NCI-H2196 (cell line): ENCODE results near the gene ZNF805.
A peak's percentile ranks its signal among the peaks of the same experiment; 100 is the strongest.
"Not testable (repeated sequence)": the region's sequence is repeated elsewhere in the genome, so short reads cannot be mapped to it uniquely, and the experiment has no call there.

ENCODE experiments used
- DNase-seq: peaks from one replicate; lab custom pipeline; 2025; ENCODE audit not compliant: unreplicated experiment; lab: John Stamatoyannopoulos, UW

ZNF805 gene

GRCh38 chr19:57267291-57267690, 26.9 kb downstream of the ZNF805 start:
- no peak for DNase-seq

- DNase-seq: no peak
Observed at GRCh38 chr19:57269515-57270250, 29.3 kb downstream of the ZNF805 start.

GRCh38 chr19:57271280-57271679, 30.8 kb downstream of the ZNF805 start:
- no peak for DNase-seq

- DNase-seq: no peak
Observed at GRCh38 chr19:57273014-57273413, 32.6 kb downstream of the ZNF805 start.

GRCh38 chr19:57276430-57276829, 36.0 kb downstream of the ZNF805 start:
- DNase-seq: no peak

GRCh38 chr19:57278481-57278880, 38.0 kb downstream of the ZNF805 start:
- DNase-seq: not testable (repeated sequence)

- DNase-seq: peak; percentile 95
Observed at GRCh38 chr19:57279418-57280164, 39.2 kb downstream of the ZNF805 start.

GRCh38 chr19:57280165-57280961, 39.9 kb downstream of the ZNF805 start, which contains the start of gene ZNF460:
Gene ZNF460 (plus strand): TSS chr19:57280485. CDS start chr19:57280807, 322 bp downstream.
- DNase-seq: peak; percentile 95

- peak; percentile 42 for DNase-seq
Observed at GRCh38 chr19:57280962-57281400, 40.5 kb downstream of the ZNF805 start.

- no peak for DNase-seq
Observed at GRCh38 chr19:57282011-57282643, 41.7 kb downstream of the ZNF805 start.

- DNase-seq: no peak
Observed at GRCh38 chr19:57288373-57288772, 47.9 kb downstream of the ZNF805 start.

GRCh38 chr19:57290970-57291369, 50.5 kb downstream of the ZNF805 start:
- DNase-seq: no peak

- no peak for DNase-seq
Observed at GRCh38 chr19:57292547-57292946, 52.1 kb downstream of the ZNF805 start.

- no peak for DNase-seq
Observed at GRCh38 chr19:57293719-57294118, 53.3 kb downstream of the ZNF805 start.

- DNase-seq: no peak
Observed at GRCh38 chr19:57302020-57302465, 61.6 kb downstream of the ZNF805 start.

- DNase-seq: no peak
Observed at GRCh38 chr19:57302727-57303401, 62.4 kb downstream of the ZNF805 start.
